Immature natural killer cell (primary cell): ENCODE results near the gene PARD6G. TPM values are rescaled to one million over a fixed set of nuclear protein-coding genes. Genes with fewer than 3 reads are reported as not detected.
"Not testable (repeated sequence)": the region's sequence is repeated elsewhere in the genome, so short reads cannot be mapped to it uniquely, and the experiment has no call there.

Experiments used
- DNase-seq, 3 donors: peaks; one replicate each; pipeline ENCODE4 v3.0.0; 2022; ENCODE audit warnings: mixed read lengths in 1 of 3
- H3K27ac Mint-ChIP-seq, 6 donors: one replicate each; pipeline ENCODE4 v1.8.0; 2020; ENCODE audit warnings: mixed read lengths in 6 of 6, mild to moderate bottlenecking in 5 of 6, inconsistent platforms in 4 of 6, moderate library complexity in 3 of 6
- H3K27me3 Mint-ChIP-seq, 3 donors: one replicate each; pipeline ENCODE4 v1.8.0; 2020 to 2021; ENCODE audit warnings: low read depth in 3 of 3, mild to moderate bottlenecking in 3 of 3, mixed read lengths in 3 of 3, moderate library complexity in 3 of 3, inconsistent platforms in 1 of 3
- H3K36me3 Mint-ChIP-seq, 3 donors: one replicate each; pipeline ENCODE4 v1.8.0; 2020; ENCODE audit warnings: mixed read lengths in 3 of 3, inconsistent platforms in 2 of 3, mild to moderate bottlenecking in 2 of 3
- H3K4me1 Mint-ChIP-seq, 2 donors: one replicate each; pipeline ENCODE4 v1.8.0; 2020; ENCODE audit warnings: inconsistent platforms in 2 of 2, mild to moderate bottlenecking in 2 of 2, mixed read lengths in 2 of 2, moderate library complexity in 1 of 2
- H3K4me3 Mint-ChIP-seq, 5 donors: one replicate each; pipeline ENCODE4 v1.8.0; 2020; ENCODE audit warnings: mild to moderate bottlenecking in 5 of 5, mixed read lengths in 5 of 5, inconsistent platforms in 3 of 5, moderate library complexity in 3 of 5
- H3K9me3 Mint-ChIP-seq, 6 donors: one replicate each; pipeline ENCODE4 v1.8.0; 2020; ENCODE audit warnings: mild to moderate bottlenecking in 6 of 6, mixed read lengths in 6 of 6, inconsistent platforms in 4 of 6, moderate library complexity in 3 of 6
- polyA plus RNA-seq, 3 donors: library from polyadenylated mRNA; unstranded; fragments of 300-500 nt; fragmentation: Illumina TruSeq; gene quantifications; one replicate each; pipeline ENCODE4 v1.2.3, GENCODE V29; 2021

The PARD6G gene
- polyA plus RNA-seq: under 1 TPM in 2 of 3 donors, not detected in 1; 0.06 to 0.34 TPM

- H3K27me3 Mint-ChIP-seq: peaks cover 0 to 16% (median 4%) of the 10 kb centered on the region in 3 donors
- H3K4me1 Mint-ChIP-seq: peaks cover 7 to 9% of the 10 kb centered on the region in 2 donors
- DNase-seq: peak; percentile 25 to 59 (median 35)
- peak within 1 kb of the TSS; percentile 45 to 81 (median 70) for H3K4me3 Mint-ChIP-seq
- H3K36me3 Mint-ChIP-seq: no peaks in the 10 kb centered on the region
- H3K27ac Mint-ChIP-seq: no peak within 1 kb of the TSS
- no peaks in the 10 kb centered on the region for H3K9me3 Mint-ChIP-seq
These were observed at the start of gene PARD6G for GRCh38 chr18:80247393-80247841. Gene PARD6G (minus strand): TSS chr18:80247514. CDS start chr18:80247348, 166 bp downstream.

- H3K9me3 Mint-ChIP-seq, H3K27me3 Mint-ChIP-seq, H3K36me3 Mint-ChIP-seq, H3K27ac Mint-ChIP-seq, H3K4me1 Mint-ChIP-seq: not testable (repeated sequence)
- H3K4me3 Mint-ChIP-seq: peak overlapping the region in 1 of 5 donors; percentile 15
- DNase-seq: peak in 2 of 3 donors; percentile 9 to 26
These were observed 15.1 kb upstream of the PARD6G start for GRCh38 chr18:80262241-80263033.

GRCh38 chr18:80259610-80260009, 12.3 kb upstream of the PARD6G start:
- no peaks in the 10 kb centered on the region for H3K9me3 Mint-ChIP-seq
- H3K27me3 Mint-ChIP-seq: peaks cover 2 to 7% (median 5%) of the 10 kb centered on the region in 3 donors
- H3K27ac Mint-ChIP-seq: no peak overlapping the region
- no peak overlapping the region for H3K4me3 Mint-ChIP-seq
- H3K4me1 Mint-ChIP-seq: no peaks in the 10 kb centered on the region
- DNase-seq: no peak
- H3K36me3 Mint-ChIP-seq: no peaks in the 10 kb centered on the region

GRCh38 chr18:80258640-80259039, 11.3 kb upstream of the PARD6G start:
- Mint-ChIP-seq H3K27me3 (peaks cover 2 to 7% (median 5%) of the 10 kb centered on the region in 3 donors), H3K36me3 (no peaks in the 10 kb centered on the region), H3K4me3 (no peak overlapping the region), H3K4me1 (no peaks in the 10 kb centered on the region), H3K9me3 (no peaks in the 10 kb centered on the region), H3K27ac (no peak overlapping the region)
- no peak for DNase-seq

- not testable (repeated sequence) for H3K27ac Mint-ChIP-seq, H3K36me3 Mint-ChIP-seq, H3K27me3 Mint-ChIP-seq, H3K4me1 Mint-ChIP-seq, H3K9me3 Mint-ChIP-seq, H3K4me3 Mint-ChIP-seq
- peak; percentile 16 to 63 (median 30) for DNase-seq
These were observed 10.5 kb upstream of the PARD6G start for GRCh38 chr18:80257579-80258543.

- no peaks in the 10 kb centered on the region for H3K9me3 Mint-ChIP-seq
- H3K36me3 Mint-ChIP-seq: no peaks in the 10 kb centered on the region
- no peak overlapping the region for H3K27ac Mint-ChIP-seq
- peaks cover 0 to 2% (median 0%) of the 10 kb centered on the region in 3 donors for H3K27me3 Mint-ChIP-seq
- no peaks in the 10 kb centered on the region for H3K4me1 Mint-ChIP-seq
- DNase-seq: no peak
- H3K4me3 Mint-ChIP-seq: no peak overlapping the region
These were observed 7.7 kb upstream of the PARD6G start for GRCh38 chr18:80254971-80255500.

- H3K27ac Mint-ChIP-seq: no peak overlapping the region
- H3K4me3 Mint-ChIP-seq: no peak overlapping the region
- no peaks in the 10 kb centered on the region for H3K9me3 Mint-ChIP-seq
- peak in 1 of 3 donors; percentile 33 for DNase-seq
- H3K36me3 Mint-ChIP-seq: no peaks in the 10 kb centered on the region
- no peaks in the 10 kb centered on the region for H3K4me1 Mint-ChIP-seq
- H3K27me3 Mint-ChIP-seq: peaks cover 0 to 2% (median 0%) of the 10 kb centered on the region in 3 donors
These were observed 6.7 kb upstream of the PARD6G start for GRCh38 chr18:80253871-80254492.

GRCh38 chr18:80253236-80253635, 5.9 kb upstream of the PARD6G start:
- peaks cover 0 to 2% (median 0%) of the 10 kb centered on the region in 3 donors for H3K27me3 Mint-ChIP-seq
- H3K9me3 Mint-ChIP-seq: no peaks in the 10 kb centered on the region
- no peak overlapping the region for H3K4me3 Mint-ChIP-seq
- no peaks in the 10 kb centered on the region for H3K36me3 Mint-ChIP-seq
- H3K27ac Mint-ChIP-seq: no peak overlapping the region
- no peaks in the 10 kb centered on the region for H3K4me1 Mint-ChIP-seq
- DNase-seq: no peak

GRCh38 chr18:80252136-80252535, 4.8 kb upstream of the PARD6G start:
- H3K9me3 Mint-ChIP-seq: no peaks in the 10 kb centered on the region
- no peak for DNase-seq
- H3K27ac Mint-ChIP-seq: no peak overlapping the region
- H3K4me3 Mint-ChIP-seq: no peak overlapping the region
- no peaks in the 10 kb centered on the region for H3K36me3 Mint-ChIP-seq
- peaks cover 0 to 2% (median 0%) of the 10 kb centered on the region in 3 donors for H3K27me3 Mint-ChIP-seq
- H3K4me1 Mint-ChIP-seq: peaks cover 0 to 2% of the 10 kb centered on the region in 2 donors

- Mint-ChIP-seq H3K36me3 (no peaks in the 10 kb centered on the region), H3K4me1 (peaks cover 0 to 2% of the 10 kb centered on the region in 2 donors), H3K27me3 (peaks cover 0 to 2% (median 0%) of the 10 kb centered on the region in 3 donors), H3K4me3 (no peak overlapping the region), H3K9me3 (no peaks in the 10 kb centered on the region), H3K27ac (no peak overlapping the region)
- DNase-seq: no peak
These were observed 4.4 kb upstream of the PARD6G start for GRCh38 chr18:80251700-80252099.

- Mint-ChIP-seq H3K4me1 (peaks cover 5% of the 10 kb centered on the region in 2 donors), H3K36me3 (no peaks in the 10 kb centered on the region), H3K4me3 (no peak overlapping the region), H3K27ac (no peak overlapping the region), H3K27me3 (peaks cover 0 to 2% (median 2%) of the 10 kb centered on the region in 3 donors), H3K9me3 (no peaks in the 10 kb centered on the region)
- no peak for DNase-seq
These were observed 3.5 kb upstream of the PARD6G start for GRCh38 chr18:80250740-80251364.

GRCh38 chr18:80249217-80250093, 2.1 kb upstream of the PARD6G start:
- no peak overlapping the region for H3K4me3 Mint-ChIP-seq
- peaks cover 7 to 9% of the 10 kb centered on the region in 2 donors for H3K4me1 Mint-ChIP-seq
- no peaks in the 10 kb centered on the region for H3K36me3 Mint-ChIP-seq
- H3K9me3 Mint-ChIP-seq: no peaks in the 10 kb centered on the region
- H3K27me3 Mint-ChIP-seq: peaks cover 0 to 6% (median 2%) of the 10 kb centered on the region in 3 donors
- no peak for DNase-seq
- no peak overlapping the region for H3K27ac Mint-ChIP-seq
